Nephron progenitor cell (in vitro differentiated cells): ENCODE data around the gene SLAMF7.

Experiments
- DNase-seq: peaks from one replicate; pipeline ENCODE4 v3.0.0; 2021
- H3K27ac Mint-ChIP-seq: 2 replicates; pipeline ENCODE4 v1.8.0; 2021; ENCODE audit warnings: mild to moderate bottlenecking, moderate library complexity, mixed read lengths
- H3K27me3 Mint-ChIP-seq: 2 replicates; pipeline ENCODE4 v1.8.0; 2021; ENCODE audit warnings: mild to moderate bottlenecking, low read depth, mixed read lengths; ENCODE audit not compliant: poor library complexity
- H3K36me3 Mint-ChIP-seq: 2 replicates; pipeline ENCODE4 v1.8.0; 2021; ENCODE audit warnings: low read depth, mixed read lengths
- H3K4me1 Mint-ChIP-seq: 2 replicates; pipeline ENCODE4 v1.8.0; 2021; ENCODE audit warnings: mixed read lengths
- H3K4me3 Mint-ChIP-seq: 2 replicates; pipeline ENCODE4 v1.8.0; 2021; ENCODE audit warnings: mild to moderate bottlenecking, moderate library complexity, mixed read lengths
- H3K9me3 Mint-ChIP-seq: 2 replicates; pipeline ENCODE4 v1.8.0; 2021; ENCODE audit warnings: mild to moderate bottlenecking, moderate library complexity, mixed read lengths
- CTCF ChIP-seq: fragments of 200-600 bp; sonication (generic); IDR thresholded peaks from 2 replicates; pipeline ENCODE4 v1.5.0; 2021; ENCODE audit warnings: antibody characterized with exemption

The SLAMF7 gene

GRCh38 chr1:160741612-160742348 is 2.7 kb downstream of the SLAMF7 start:
- H3K4me3 Mint-ChIP-seq, result no peak overlapping the region
- peaks cover 3% of the 10 kb centered on the region for H3K27me3 Mint-ChIP-seq
- H3K27ac Mint-ChIP-seq, result peak overlapping the region; percentile 43
- TF ChIP-seq CTCF, result no peak
- peaks cover 47% of the 10 kb centered on the region for H3K4me1 Mint-ChIP-seq
- peaks cover 12% of the 10 kb centered on the region for H3K9me3 Mint-ChIP-seq
- H3K36me3 Mint-ChIP-seq, result peaks cover 3% of the 10 kb centered on the region
- no peak for DNase-seq

GRCh38 chr1:160742428-160743127 is 3.5 kb downstream of the SLAMF7 start:
- no peak for TF ChIP-seq CTCF
- DNase-seq, result no peak
- peaks cover 4% of the 10 kb centered on the region for H3K9me3 Mint-ChIP-seq
- H3K4me1 Mint-ChIP-seq, result peaks cover 47% of the 10 kb centered on the region
- H3K36me3 Mint-ChIP-seq, result no peaks in the 10 kb centered on the region
- no peaks in the 10 kb centered on the region for H3K27me3 Mint-ChIP-seq
- no peak overlapping the region for H3K4me3 Mint-ChIP-seq
- H3K27ac Mint-ChIP-seq, result peak overlapping the region; percentile 31

- Mint-ChIP-seq H3K4me3 (no peak overlapping the region), H3K27ac (peak overlapping the region; percentile 31), H3K9me3 (no peaks in the 10 kb centered on the region), H3K27me3 (no peaks in the 10 kb centered on the region), H3K4me1 (peaks cover 47% of the 10 kb centered on the region), H3K36me3 (no peaks in the 10 kb centered on the region)
- TF ChIP-seq CTCF, result no peak
- DNase-seq, result no peak
Measured at GRCh38 chr1:160743266-160743665, 4.2 kb downstream of the SLAMF7 start.

GRCh38 chr1:160744199-160744851 is 5.3 kb downstream of the SLAMF7 start:
- Mint-ChIP-seq H3K9me3 (no peaks in the 10 kb centered on the region), H3K4me3 (no peak overlapping the region), H3K4me1 (peaks cover 47% of the 10 kb centered on the region), H3K36me3 (no peaks in the 10 kb centered on the region), H3K27ac (no peak overlapping the region), H3K27me3 (no peaks in the 10 kb centered on the region)
- DNase-seq, result no peak
- TF ChIP-seq CTCF, result no peak

- peak; percentile 7 for DNase-seq
- peaks cover 47% of the 10 kb centered on the region for H3K4me1 Mint-ChIP-seq
- no peaks in the 10 kb centered on the region for H3K27me3 Mint-ChIP-seq
- TF ChIP-seq CTCF, result no peak
- peak overlapping the region; percentile 58 for H3K4me3 Mint-ChIP-seq
- H3K27ac Mint-ChIP-seq, result peak overlapping the region; percentile 34
- H3K9me3 Mint-ChIP-seq, result no peaks in the 10 kb centered on the region
- no peaks in the 10 kb centered on the region for H3K36me3 Mint-ChIP-seq
Measured at GRCh38 chr1:160744852-160745520, 5.9 kb downstream of the SLAMF7 start.
